NOMO-1 (cell line): ENCODE measurements around the gene DNAL1.
A peak's percentile ranks its signal among the peaks of the same experiment; 100 is the strongest.
"Not testable (repeated sequence)": the region's sequence is repeated elsewhere in the genome, so short reads cannot be mapped to it uniquely, and the experiment has no call there.

Source experiments
- DNase-seq, 2 experiments: peaks; one replicate each; lab custom pipeline; 2025; ENCODE audit not compliant: unreplicated experiment in 2 of 2; lab: John Stamatoyannopoulos, UW

The DNAL1 gene, protein sequence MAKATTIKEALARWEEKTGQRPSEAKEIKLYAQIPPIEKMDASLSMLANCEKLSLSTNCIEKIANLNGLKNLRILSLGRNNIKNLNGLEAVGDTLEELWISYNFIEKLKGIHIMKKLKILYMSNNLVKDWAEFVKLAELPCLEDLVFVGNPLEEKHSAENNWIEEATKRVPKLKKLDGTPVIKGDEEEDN

GRCh38 chr14:73644531-73645247 is at the start of gene DNAL1:
Gene DNAL1, plus strand, starts transcription at chr14:73644986. Its CDS starts 54 bp downstream, at chr14:73645040.
- peak; percentile 84 to 90 for DNase-seq

- DNase-seq, result no peak
Observed at GRCh38 chr14:73599499-73599898, 45.3 kb upstream of the DNAL1 start.

DNA sequence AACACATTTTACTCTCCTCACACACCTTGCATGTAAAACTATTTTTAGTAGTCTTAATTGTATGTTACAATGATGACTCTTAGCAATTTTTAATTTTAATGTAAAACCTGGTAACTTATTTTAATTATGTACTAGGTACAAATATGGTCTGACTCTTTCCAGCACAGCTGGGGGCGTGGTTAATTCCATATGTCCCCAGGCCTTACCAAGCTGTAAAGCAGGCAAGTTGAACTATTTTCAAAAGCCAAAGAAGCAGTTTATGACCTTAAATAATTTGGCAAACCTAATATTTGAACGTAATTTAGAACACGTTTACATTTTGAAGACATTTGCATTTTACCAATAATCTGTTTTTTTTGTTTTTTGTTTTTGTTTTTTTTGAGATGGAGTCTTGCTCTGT is 41.8 kb upstream of the DNAL1 start:
- DNase-seq, result no peak

DNA sequence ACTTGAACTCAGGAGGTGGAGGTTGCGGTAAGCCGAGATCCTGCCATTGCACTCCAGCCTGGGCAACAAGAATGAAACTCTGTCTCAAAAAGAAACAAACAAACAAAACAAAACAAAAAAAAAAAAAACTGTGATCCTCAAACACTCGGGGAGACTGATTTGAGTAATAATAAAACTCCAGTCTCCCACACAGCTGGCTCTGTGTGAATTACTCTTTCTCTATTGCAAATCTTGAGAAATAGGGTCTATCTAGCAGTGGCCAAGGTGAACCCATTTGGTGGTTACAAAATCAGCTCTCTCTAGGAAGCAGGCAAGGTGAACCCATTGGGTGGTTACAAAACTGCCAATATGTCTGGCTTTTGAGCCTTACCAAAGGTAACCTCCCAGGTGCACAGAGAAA is 38.5 kb upstream of the DNAL1 start:
- DNase-seq, result no peak

GRCh38 chr14:73607241-73607640 is 37.5 kb upstream of the DNAL1 start:
- no peak for DNase-seq

DNA sequence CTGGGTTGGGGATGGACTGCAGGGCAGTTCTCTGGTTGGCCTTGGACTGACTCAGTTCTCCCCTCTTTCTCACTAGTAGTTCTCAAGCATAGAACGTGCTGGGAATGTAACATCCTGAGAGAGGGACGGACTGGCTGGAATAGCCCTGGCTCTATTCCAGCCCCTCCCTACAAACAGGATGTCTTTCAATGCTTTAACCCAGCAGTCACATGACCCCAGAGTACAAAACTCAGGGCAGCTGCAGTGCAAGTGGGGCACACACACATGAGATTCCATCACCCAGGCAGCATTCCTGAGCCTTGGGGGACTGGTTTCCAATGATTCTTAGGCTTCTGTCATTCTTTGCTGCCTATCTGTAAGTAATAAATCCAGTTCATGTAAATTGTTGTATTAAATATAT is 34.1 kb upstream of the DNAL1 start:
- no peak for DNase-seq

- DNase-seq, result peak; percentile 70 to 75
Observed at GRCh38 chr14:73612339-73613045, 32.3 kb upstream of the DNAL1 start, which contains the start of gene ACOT6. Gene ACOT6, plus strand, starts transcription at chr14:73612517. Its CDS starts 55 bp downstream, at chr14:73612572.

DNA sequence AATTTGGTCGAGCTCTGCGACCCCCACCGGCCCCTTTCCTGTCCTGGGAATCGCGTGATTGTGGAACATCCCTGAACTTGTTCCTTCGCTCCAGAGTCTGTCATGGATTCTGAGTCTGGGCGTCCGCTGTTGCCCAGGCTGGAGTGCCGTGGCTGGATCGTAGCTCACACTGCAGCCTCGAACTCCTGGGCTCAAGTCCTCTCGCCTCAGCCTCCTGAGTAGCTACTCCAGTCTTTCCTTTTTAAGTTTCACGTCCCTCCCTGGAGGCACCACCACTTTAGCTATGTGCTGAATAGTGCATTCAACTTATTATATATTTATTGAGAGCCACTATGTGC is 31.8 kb upstream of the DNAL1 start:
- DNase-seq, result no peak

DNA sequence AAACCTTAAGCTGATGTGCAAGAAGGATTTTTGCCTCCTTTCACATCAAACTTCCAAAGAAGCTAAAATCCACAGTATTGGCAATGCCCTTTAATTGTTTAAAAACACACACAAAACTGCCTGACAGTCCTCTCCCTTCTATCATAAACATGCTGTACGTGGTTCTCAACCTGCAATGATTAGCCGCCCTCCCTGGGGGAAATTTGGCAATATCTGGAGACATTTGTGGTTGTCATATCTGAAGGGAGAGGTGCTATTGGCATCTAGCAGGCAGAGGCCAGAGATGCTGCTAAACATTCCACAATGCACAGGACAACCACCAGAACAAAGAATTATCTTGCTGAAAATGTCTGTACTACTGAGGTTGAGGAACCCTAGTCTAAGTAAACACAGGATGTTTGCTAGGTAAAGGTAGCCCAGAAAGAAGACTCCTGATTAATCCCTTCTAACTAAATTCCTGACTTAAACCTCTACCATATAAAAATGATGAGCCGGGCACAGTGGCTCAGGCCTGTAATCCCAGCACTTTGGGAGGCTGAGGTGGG is 31.3 kb upstream of the DNAL1 start:
- DNase-seq, result no peak

- DNase-seq, result no peak
Observed at GRCh38 chr14:73616831-73617230, 28.0 kb upstream of the DNAL1 start.

DNA sequence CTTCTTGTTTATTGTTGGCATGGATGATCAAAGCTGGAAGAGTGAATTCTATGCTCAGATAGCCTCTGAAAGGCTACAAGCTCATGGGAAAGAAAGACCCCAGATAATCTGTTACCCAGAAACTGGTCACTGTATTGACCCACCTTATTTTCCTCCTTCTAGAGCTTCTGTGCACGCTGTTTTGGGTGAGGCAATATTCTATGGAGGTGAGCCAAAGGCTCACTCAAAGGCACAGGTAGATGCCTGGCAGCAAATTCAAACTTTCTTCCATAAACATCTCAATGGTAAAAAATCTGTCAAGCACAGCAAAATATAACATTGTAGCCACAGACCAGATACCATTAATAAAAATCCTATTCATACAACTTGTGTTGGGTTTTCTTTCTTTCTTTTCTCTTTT is 25.3 kb upstream of the DNAL1 start:
- no peak for DNase-seq

- no peak for DNase-seq
Observed at GRCh38 chr14:73620268-73620667, 24.5 kb upstream of the DNAL1 start.

DNA sequence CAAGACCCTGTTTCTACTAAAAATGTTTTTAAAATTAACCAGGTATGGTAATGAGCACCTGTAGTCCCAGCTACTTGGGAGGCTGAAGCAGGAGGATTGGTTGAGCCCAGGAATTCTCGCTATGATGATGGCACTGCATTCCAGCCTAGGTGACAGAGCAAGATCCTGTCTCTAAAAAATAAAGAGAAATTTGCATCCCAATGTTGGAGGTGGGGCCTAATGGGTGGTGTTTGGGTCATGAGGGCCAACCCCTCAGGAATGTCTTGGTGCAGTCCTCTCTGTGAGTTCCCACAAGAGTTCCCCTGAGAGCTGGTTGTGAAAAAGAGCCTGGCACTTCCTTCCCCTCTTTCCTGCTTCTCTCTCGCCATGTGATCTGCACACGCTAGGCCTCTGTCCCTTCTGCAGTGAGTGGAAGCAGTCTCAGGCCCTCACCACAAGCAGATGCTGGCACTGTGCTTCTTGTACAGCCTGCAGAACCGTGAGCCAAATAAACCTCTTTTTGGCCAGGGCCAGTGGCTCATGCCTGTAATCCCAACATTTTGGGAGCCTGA is 21.2 kb upstream of the DNAL1 start:
- no peak for DNase-seq

DNA sequence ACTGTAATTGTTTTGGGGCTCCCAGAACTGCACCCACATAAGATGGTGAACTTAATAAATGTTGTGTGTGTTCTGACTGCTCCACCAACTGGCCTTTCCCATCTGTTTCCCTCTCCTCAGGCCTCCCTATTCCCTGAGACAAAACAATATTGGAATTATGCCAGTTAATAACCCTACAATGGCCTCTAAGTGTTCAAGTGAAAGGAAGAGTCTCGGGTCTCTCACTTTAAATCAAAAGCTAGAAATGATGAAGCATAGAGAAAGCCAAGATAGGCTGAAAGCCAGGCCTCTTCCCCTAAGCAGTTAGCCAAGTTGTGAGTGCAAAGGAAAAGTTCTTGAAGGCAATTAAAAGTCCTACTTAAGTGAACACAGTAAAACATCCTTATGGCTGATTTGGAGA is 19.1 kb upstream of the DNAL1 start:
- no peak for DNase-seq

DNA sequence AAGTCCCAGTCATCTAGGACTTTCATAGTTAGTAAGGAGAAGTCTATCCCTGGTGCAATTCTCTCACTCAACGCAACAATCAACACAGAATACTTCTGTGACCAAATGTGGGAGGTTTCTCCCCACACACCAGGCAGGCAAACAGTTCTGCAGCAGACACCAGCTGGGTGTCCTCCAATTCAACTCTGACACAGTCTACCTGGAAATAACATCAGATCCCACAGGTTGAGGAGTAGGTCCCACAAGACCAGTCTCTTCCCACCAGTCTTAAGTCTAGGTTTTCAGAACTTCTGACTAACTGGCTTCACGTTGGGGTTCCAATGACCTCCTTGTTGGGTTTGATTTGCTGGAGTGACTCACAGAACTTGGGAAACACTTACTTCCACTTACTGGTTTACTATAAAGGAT is 17.6 kb upstream of the DNAL1 start:
- DNase-seq, result no peak

GRCh38 chr14:73630009-73630780 is 14.6 kb upstream of the DNAL1 start:
- DNase-seq, result no peak

DNA sequence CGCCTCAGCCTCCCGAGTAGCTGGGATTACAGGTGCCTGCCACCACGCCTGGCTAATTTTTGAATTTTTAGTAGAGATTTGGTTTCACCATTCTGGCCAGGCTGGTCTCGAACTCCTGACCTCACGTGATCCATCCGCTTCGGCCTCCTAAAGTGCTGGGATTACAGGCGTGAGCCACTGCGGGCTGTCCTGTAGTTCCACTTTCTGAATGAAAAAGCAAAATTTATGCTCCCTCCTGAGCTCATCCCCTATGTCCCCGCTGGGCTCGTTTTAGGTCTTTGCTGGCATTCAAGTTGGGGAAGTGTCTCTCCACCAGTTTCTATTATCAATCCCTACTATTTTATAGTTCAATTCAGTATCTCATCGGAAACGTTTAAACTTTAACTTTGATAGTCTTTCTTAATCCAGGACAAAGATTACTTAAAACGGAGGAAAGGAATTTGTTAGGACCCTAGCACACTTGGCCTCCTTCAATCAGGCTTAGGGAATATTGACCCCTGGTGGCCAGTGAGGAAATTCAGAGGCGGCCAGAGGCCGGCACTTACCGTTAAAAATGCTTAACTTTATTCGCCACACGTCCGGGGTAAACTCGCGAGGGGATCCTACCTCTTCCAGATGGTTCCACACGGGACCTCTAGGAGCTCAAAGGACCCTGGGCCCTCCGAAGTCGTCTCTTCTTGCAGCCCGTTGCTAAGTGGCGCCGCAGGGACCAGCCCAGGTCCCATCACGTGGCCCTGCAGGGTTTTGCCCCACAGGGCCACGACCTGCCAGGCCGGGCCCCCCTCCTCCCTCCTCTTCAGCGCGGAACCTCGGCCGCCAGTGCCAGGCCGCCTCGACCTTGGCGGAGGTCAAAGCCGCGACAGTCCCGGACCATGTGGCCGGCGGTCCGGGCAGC is 11.4 kb upstream of the DNAL1 start:
- DNase-seq, result peak; percentile 67 to 80

DNA sequence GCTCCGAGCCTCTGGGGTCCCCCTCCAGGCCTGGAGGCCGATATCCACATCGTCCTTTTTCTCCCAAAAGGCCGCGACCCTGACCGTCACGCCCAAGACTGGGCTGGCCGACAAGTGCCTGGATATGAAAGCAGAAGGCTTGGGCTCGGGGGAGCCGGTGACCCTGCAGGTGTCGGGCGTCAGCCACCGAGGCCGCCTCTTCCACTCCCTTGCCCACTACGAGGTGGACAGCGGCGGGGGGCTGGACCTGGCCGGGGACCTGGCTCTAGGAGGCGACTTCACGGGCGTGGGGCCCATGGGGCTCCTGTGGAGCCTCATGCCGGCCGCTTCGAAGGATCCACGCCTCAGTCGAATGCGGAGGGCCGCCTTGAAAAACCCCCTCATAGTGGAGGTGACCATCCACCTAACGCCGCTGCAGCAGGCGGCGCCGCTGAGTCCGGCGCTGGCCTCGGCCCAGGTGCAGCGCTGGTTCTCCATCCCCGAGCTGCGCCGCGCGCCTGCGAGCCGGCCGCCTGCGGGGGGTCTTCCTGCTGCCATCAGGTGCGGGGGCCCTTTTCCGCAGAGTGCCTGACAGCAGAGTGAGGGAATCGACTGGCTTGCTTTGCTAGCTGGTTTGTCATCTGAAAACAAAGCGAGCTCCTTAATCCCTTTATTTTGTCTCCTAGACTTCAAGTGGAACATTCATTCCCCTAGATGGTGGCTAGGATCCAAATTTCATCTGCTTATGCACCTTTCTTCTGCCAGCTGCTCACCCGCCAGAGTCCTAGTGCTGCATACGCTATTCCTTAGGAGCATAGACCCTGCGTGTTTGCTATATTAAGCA is 10.6 kb upstream of the DNAL1 start:
- DNase-seq, result no peak

- DNase-seq, result not testable (repeated sequence)
Observed at GRCh38 chr14:73636355-73636754, 8.4 kb upstream of the DNAL1 start.
